ENCODE data around the gene CHID1.
A peak's percentile ranks its signal among the peaks of the same experiment; 100 is the strongest.

The CHID1 gene

DNA sequence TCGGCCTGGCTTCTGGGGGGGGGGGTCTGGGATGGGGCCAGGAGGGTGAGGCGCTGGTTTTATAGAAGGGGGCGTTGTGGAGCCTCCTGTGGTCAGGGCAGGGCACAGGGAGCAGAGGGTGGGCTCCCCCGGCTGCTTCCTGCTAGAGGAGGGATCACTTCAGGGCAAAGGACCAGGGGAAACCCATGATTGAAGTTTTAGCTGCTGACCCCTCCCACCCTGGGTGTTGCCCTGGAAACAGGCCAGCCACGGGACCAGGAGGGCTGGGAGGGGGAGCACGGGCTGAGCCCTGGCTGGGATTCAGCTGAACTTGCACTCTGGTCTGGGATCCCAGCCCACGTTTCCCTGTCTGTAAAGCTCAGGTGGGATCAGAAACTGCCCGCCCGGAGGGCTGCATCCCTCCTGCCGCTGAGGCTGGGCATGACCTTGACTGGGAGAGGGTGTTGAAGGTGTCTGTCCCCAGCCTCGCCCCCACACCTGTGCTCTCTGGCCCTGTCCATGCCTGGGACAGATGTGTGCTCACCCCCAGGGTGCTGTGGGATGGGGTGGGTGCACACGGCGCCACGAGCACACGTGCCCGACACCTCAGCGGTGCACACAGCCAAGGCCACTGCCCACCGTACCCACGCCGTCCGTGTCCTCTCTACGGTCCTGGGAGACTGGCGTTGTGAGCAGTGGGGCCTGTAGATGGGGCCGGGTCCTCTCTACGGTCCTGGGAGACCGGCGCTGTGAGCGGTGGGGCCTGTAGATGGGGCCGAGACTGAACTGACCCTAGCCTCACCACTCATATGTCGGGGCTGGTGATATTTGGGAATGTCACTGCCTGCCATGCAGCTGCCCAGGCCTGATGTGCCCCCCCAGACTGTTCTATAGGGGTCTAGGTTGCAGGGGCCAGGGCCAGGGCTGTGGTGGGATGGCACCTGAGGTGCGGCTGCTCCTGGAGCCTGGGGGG lies 65.6 kb downstream of the CHID1 start:
- FAIRE-seq (no peak), DNase-seq (ENCODE audit: insufficient read length, low spot score) (no peak)

DNA sequence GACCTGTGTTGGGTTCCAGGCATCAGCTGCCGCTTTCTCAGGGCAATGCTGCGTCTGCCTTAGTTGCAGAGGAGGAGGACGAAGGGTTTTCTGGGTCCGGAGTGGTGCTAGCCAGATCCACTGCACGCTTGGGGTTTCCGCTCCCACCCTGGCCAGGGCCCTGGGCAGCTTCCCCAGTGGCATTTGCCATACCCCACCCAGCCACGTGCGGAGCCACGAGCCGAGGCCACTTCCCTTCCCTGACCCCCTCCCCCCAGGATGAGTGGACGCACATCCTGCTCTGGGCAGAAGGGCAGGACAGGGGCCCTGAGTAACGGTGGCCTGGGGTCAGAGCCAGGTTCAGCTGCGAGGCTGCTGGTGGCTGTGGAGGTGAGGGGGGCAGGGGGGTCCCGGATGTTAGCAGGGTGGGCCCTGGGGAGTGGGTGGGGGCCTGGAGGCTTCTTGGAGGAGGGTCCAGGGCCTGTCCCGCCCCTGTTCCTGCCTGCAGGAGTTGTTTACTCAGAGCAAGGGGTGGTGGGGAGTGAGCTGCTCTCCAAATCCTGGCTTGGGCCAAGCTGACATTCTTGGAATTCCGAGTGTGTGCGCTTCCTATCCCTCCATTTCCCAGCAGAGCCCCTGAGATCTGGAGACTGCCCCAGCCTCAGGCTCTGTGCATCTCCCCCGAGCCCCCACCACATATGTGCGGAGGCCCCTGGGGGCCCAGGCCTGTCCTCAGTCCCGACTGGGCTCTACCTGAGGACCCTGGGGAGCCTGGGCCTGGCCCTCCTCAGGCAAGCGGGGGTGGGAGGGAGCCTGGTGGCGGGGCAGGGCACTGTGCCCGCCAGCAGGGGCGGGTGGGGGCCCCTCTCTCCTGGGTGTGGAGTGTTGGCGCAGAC lies 66.6 kb downstream of the CHID1 start:
- DNase-seq (ENCODE audit: insufficient read length, low spot score) (no peak), FAIRE-seq (no peak)
- TF ChIP-seq, protein P1, sequence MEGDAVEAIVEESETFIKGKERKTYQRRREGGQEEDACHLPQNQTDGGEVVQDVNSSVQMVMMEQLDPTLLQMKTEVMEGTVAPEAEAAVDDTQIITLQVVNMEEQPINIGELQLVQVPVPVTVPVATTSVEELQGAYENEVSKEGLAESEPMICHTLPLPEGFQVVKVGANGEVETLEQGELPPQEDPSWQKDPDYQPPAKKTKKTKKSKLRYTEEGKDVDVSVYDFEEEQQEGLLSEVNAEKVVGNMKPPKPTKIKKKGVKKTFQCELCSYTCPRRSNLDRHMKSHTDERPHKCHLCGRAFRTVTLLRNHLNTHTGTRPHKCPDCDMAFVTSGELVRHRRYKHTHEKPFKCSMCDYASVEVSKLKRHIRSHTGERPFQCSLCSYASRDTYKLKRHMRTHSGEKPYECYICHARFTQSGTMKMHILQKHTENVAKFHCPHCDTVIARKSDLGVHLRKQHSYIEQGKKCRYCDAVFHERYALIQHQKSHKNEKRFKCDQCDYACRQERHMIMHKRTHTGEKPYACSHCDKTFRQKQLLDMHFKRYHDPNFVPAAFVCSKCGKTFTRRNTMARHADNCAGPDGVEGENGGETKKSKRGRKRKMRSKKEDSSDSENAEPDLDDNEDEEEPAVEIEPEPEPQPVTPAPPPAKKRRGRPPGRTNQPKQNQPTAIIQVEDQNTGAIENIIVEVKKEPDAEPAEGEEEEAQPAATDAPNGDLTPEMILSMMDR (IDR thresholded peaks at IDR 0.05; ENCODE audit: insufficient read depth, missing control alignments) = no peak

More for the DNA sequence above, 65.6 kb downstream of the CHID1 start:
- TF ChIP-seq, protein P1 (IDR thresholded peaks at IDR 0.05; ENCODE audit: insufficient read depth, missing control alignments) = no peak

DNA sequence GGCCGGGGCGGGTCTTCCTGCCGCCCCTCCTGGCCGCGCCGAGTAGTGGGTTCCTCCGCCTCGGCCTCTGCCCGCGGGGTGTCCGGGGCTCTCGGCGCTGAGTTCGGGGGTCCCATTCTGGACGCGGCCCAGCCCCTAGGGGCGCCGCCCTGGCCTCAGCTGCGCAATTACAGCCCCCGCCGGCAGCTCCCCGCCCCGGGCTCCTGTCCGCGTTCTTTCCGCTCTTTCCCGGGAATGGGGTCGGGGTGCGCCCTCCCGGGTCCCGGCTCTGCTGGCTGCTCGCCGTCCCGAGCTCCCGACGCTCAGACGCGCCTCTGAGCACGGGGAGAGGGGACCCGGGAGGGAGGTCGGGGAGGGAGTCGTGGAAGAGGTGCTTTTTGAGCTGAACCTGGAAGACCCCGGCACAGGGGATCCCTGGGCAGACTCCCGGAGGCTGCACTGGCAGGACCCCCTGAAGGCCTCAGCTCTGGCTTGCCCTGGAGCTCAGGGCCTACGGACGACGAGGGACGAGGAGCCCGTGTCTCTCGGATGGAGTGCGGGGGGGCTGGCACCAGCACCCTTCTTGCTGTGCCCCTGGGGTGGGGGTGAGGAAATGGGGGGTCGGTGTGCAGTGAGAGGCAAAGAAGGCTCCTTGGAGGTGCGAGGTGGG lies 67.4 kb downstream of the CHID1 start:
- DNase-seq (ENCODE audit: insufficient read length, low spot score) (no peak), FAIRE-seq (no peak)
- TF ChIP-seq, protein P1 (IDR thresholded peaks at IDR 0.05; ENCODE audit: insufficient read depth, missing control alignments) = no peak

DNA sequence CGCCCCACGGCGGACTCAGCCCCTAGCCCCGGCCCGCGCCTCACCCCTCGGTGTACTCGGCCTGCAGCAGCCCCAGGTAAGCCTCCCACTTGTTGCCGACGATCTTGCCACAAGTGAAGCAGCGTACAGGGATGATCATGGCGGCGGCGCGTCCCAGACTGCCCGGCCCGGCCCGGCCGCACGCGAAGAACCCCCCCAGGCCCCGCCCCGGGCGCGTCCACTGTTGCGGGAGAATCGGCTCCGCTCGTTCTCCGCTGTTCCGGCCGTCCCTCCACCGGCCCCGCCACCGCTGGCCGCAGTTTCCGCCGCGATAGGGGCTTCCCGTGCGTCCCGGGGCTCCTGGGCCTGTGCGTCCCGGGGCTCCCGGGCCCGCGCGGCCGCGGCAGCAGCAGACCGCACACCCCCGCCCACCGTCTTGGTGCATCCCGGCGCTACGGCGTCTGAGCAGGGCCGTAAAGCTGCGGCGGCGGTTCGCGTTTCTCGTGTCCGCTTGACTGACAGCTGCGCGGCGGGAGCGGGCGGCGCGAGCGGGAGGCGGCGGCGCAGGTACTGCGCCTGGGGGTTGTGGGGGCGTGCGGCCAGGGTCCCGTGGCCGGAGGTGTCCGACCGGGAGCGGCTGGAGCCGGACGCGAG lies 68.1 kb downstream of the CHID1 start, which contains the start of the genes POLR2L and TSPAN4:
POLR2L (minus strand) TSS at position 160 of the 633 bp plus-strand sequence; CDS start at position 139, 21 bp downstream.
TSPAN4 (plus strand) TSS at position 483 of the 633 bp plus-strand sequence. CDS start 7,453 bp downstream, outside the sequence.
- peak; percentile 77 for DNase-seq (ENCODE audit: insufficient read length, low spot score)
- TF ChIP-seq, protein P1 (IDR thresholded peaks at IDR 0.05; ENCODE audit: insufficient read depth, missing control alignments) = no peak
- FAIRE-seq = no peak

DNA sequence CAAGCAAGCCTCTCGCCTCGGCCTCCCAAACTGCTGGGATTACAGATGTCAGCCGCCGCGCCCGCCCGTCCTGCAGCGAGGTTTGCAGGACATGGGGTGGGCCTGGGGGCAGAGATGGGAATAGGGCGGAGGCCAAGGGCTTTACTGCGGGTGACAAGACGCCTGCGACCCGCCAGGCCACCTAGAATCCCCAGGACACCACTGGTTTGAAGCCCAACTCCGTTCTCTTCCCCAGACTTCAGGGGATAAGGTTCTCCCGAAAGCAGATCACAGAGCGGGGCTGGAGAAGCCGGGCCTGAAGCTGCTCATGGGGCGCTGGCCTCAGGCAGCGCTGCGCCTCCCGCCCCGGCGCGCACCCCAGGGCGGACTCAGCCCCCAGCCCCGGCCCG lies 68.6 kb downstream of the CHID1 start:
- DNase-seq (ENCODE audit: insufficient read length, low spot score) (no peak), FAIRE-seq (no peak)
- TF ChIP-seq, protein P1 (IDR thresholded peaks at IDR 0.05; ENCODE audit: insufficient read depth, missing control alignments) = no peak

DNA sequence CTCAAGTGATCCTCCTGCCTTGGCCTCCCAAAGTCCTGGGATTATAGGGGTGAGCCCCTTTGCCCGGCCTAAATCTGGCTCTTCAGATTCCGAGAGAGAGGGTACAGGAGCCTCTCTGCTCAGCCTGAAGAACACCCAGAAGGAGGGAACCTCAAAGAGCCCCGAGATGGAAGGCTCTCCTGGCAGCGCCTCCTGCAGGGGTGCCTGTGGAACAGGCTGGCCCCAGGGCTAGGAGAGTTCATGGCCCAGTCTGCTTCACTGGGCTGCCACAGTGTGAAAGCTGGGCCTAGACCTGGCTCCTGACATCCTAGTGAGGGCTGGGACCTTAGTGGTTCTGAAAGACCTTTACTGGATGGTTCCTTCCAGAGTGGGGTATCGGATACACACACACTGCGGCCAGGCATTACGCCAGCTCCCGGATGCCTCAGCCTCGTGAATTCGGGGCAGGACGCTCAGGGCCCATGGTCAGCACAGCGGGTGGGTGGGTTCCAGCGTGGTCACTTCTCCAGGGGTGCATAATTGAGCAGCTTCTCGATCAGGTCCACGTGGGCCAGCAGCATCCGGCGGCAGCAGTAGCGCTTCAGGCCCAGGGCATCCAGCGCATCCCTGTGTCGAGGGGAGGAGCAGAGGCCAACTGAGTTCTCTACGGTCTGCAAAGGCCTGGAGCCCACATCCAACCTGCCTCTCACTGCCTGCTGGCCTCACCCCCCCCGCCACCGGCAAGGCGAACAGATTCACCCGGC lies 70.6 kb downstream of the CHID1 start:
- TF ChIP-seq, protein P1 (IDR thresholded peaks at IDR 0.05; ENCODE audit: insufficient read depth, missing control alignments) = peak; percentile 19
- DNase-seq (ENCODE audit: insufficient read length, low spot score) (no peak), FAIRE-seq (no peak)

Data from D721Med (cell line).